Spleen (tissue), 7 donors: Measurements from ENCODE around the gene CLCN6.

Experiments
- CTCF ChIP-seq, 11 experiments: fragments of 200-600 bp in 7 of 11; fragments of 450-650 bp in 4 of 11; sonication (generic) in 4 of 11; IDR thresholded peaks in 8 of 11; conservative IDR thresholded peaks in 3 of 11; 1 replicate in 7 of 11; 2 replicates in 4 of 11; pipeline versions ENCODE4 v1.4.0 to v1.8.0; 2016 to 2021; ENCODE audit warnings: antibody characterized with exemption in 11 of 11, inconsistent platforms in 4 of 11, mild to moderate bottlenecking in 1 of 11
- POLR2A ChIP-seq, 3 donors: fragments of 450-650 bp; IDR thresholded peaks; one replicate each; pipeline ENCODE4 v1.5.1; 2017; ENCODE audit warnings: antibody characterized with exemption in 3 of 3, mild to moderate bottlenecking in 1 of 3
- donor health status: DM: no; HTN: no; CAD: no; lungs with moderate emphysema.
- donor health status: DM: no; HTN: no; CAD: no.
- donor health status: DM: no; HTN: no; CAD: no.

GRCh38 chr1:11838349-11839272 is 32.6 kb downstream of the CLCN6 start:
- TF ChIP-seq CTCF (IDR thresholded peaks at IDR 0.05 in 8 of 11, conservative IDR thresholded peaks at IDR 0.05 in 3 of 11) (peak; percentile 88 to 98 (median 94)), POLR2A (IDR thresholded peaks at IDR 0.05) (no peak)
